HEK293 (cell line): ENCODE measurements around the gene POLR1G.

Source experiments
- CTCF ChIA-PET: fragments of 350-600 bp; formaldehyde crosslinking; extraction: SDS; loops from one replicate; lab custom pipeline; 2021; ENCODE audit warnings: antibody characterized with exemption; lab: Yijun Ruan, JAX
- POLR2A ChIA-PET: fragments of 300-600 bp; formaldehyde crosslinking; extraction: SDS; loops from one replicate; lab custom pipeline; 2020; ENCODE audit warnings: antibody characterized with exemption, inconsistent platforms; lab: Yijun Ruan, JAX
- H3K27ac ChIP-seq: fragments of 200-500 bp; sonication (Bioruptor generic); 2 replicates; pipeline ENCODE4 v1.5.1; 2014; ENCODE audit warnings: low read depth, low read length, control low read depth, inconsistent platforms; ENCODE audit errors: extremely low read depth
- H3K36me3 ChIP-seq, 2 experiments: fragments of 200-500 bp in 1 of 2; sonication (Bioruptor generic) in 1 of 2; 1 replicate in 1 of 2; 2 replicates in 1 of 2; pipeline ENCODE4 v1.5.1; 2014 to 2017; ENCODE audit warnings: inconsistent platforms in 2 of 2, low read length in 2 of 2; ENCODE audit not compliant: control insufficient read depth in 2 of 2, insufficient read depth in 1 of 2
- H3K4me1 ChIP-seq: fragments of 200-500 bp; sonication (Bioruptor generic); 2 replicates; pipeline ENCODE4 v1.5.1; 2014; ENCODE audit warnings: mild to moderate bottlenecking, low read length, inconsistent platforms; ENCODE audit not compliant: control insufficient read depth, insufficient read depth
- H3K4me3 ChIP-seq: 2 replicates; pipeline ENCODE4 v1.5.1; 2011; ENCODE audit warnings: low read depth, mild to moderate bottlenecking, control low read depth, low read length, moderate library complexity
- H3K9me3 ChIP-seq: fragments of 200-500 bp; sonication (Bioruptor generic); 2 replicates; pipeline ENCODE4 v1.5.1; 2014; ENCODE audit warnings: low read depth, low read length, inconsistent platforms; ENCODE audit not compliant: control insufficient read depth, insufficient read depth
- EGR2 ChIP-seq: fragments of 450-650 bp; formaldehyde crosslinking; IDR thresholded peaks from 2 replicates; pipeline ENCODE4 v1.5.1; 2016; ENCODE audit warnings: low read depth, missing biosample characterization, missing genetic modification characterization
- KLF1 ChIP-seq: fragments of 450-650 bp; formaldehyde crosslinking; IDR thresholded peaks from 2 replicates; pipeline ENCODE4 v1.5.1; 2016; ENCODE audit warnings: missing biosample characterization, missing genetic modification characterization
- ZFHX2 ChIP-seq: fragments of 450-650 bp; formaldehyde crosslinking; conservative IDR thresholded peaks from 2 replicates; pipeline ENCODE4 v1.5.1; 2016; ENCODE audit warnings: missing biosample characterization, missing genetic modification characterization
- ZNF132 ChIP-seq: fragments of 450-650 bp; formaldehyde crosslinking; IDR thresholded peaks from 2 replicates; pipeline ENCODE4 v1.5.1; 2017; ENCODE audit warnings: missing biosample characterization, missing genetic modification characterization, borderline replicate concordance
- ZNF16 ChIP-seq: fragments of 450-650 bp; formaldehyde crosslinking; IDR thresholded peaks from 2 replicates; pipeline ENCODE4 v1.5.1; 2016; ENCODE audit warnings: low read depth, missing biosample characterization, missing genetic modification characterization
- ZNF24 ChIP-seq: fragments of 450-650 bp; formaldehyde crosslinking; IDR thresholded peaks from 2 replicates; pipeline ENCODE4 v1.5.1; 2016; ENCODE audit warnings: missing biosample characterization, missing genetic modification characterization
- ZNF335 ChIP-seq: fragments of 450-650 bp; formaldehyde crosslinking; conservative IDR thresholded peaks from 2 replicates; pipeline ENCODE4 v1.5.1; 2016; ENCODE audit warnings: missing biosample characterization, missing genetic modification characterization
- ZNF404 ChIP-seq: fragments of 450-650 bp; formaldehyde crosslinking; IDR thresholded peaks from 2 replicates; pipeline ENCODE4 v1.5.1; 2017; ENCODE audit warnings: missing biosample characterization, missing genetic modification characterization
- ZNF488 ChIP-seq: fragments of 450-650 bp; formaldehyde crosslinking; IDR thresholded peaks from 2 replicates; pipeline ENCODE4 v1.5.1; 2016; ENCODE audit warnings: missing biosample characterization, missing genetic modification characterization
- ZNF510 ChIP-seq: fragments of 450-650 bp; formaldehyde crosslinking; IDR thresholded peaks from 2 replicates; pipeline ENCODE4 v1.5.1; 2018; ENCODE audit warnings: mild to moderate bottlenecking, missing genetic modification characterization, missing biosample characterization; ENCODE audit not compliant: insufficient replicate concordance
- ZNF513 ChIP-seq: fragments of 450-650 bp; IDR thresholded peaks from 2 replicates; pipeline ENCODE4 v1.5.1; 2018; ENCODE audit warnings: missing biosample characterization, missing genetic modification characterization
- ZNF514 ChIP-seq: fragments of 450-650 bp; formaldehyde crosslinking; IDR thresholded peaks from 2 replicates; pipeline ENCODE4 v1.5.1; 2016; ENCODE audit warnings: missing biosample characterization, missing genetic modification characterization
- ZNF571 ChIP-seq: fragments of 450-650 bp; formaldehyde crosslinking; IDR thresholded peaks from 2 replicates; pipeline ENCODE4 v1.5.0; 2017; ENCODE audit warnings: missing biosample characterization, missing genetic modification characterization
- ZNF623 ChIP-seq: fragments of 450-650 bp; formaldehyde crosslinking; IDR thresholded peaks from 2 replicates; pipeline ENCODE4 v1.5.1; 2016; ENCODE audit warnings: missing biosample characterization, missing genetic modification characterization
- ZNF664 ChIP-seq: fragments of 450-650 bp; formaldehyde crosslinking; IDR thresholded peaks from 2 replicates; pipeline ENCODE4 v1.5.1; 2016; ENCODE audit warnings: missing biosample characterization, missing genetic modification characterization
- ZNF701 ChIP-seq: fragments of 450-650 bp; formaldehyde crosslinking; IDR thresholded peaks from 2 replicates; pipeline ENCODE4 v1.5.1; 2016; ENCODE audit warnings: missing biosample characterization, missing genetic modification characterization
- ZNF777 ChIP-seq: fragments of 450-650 bp; formaldehyde crosslinking; IDR thresholded peaks from 2 replicates; pipeline ENCODE4 v1.5.1; 2017; ENCODE audit warnings: missing biosample characterization, missing genetic modification characterization, borderline replicate concordance
- ZSCAN18 ChIP-seq: fragments of 450-650 bp; formaldehyde crosslinking; IDR thresholded peaks from 2 replicates; pipeline ENCODE4 v1.5.1; 2016; ENCODE audit warnings: missing biosample characterization, missing genetic modification characterization
- TF ChIP-seq, protein P1 (sequence below): fragments of 450-650 bp; formaldehyde crosslinking; IDR thresholded peaks from 2 replicates; pipeline ENCODE4 v1.5.1; 2016; ENCODE audit warnings: missing biosample characterization, missing genetic modification characterization

Gene POLR1G

DNA sequence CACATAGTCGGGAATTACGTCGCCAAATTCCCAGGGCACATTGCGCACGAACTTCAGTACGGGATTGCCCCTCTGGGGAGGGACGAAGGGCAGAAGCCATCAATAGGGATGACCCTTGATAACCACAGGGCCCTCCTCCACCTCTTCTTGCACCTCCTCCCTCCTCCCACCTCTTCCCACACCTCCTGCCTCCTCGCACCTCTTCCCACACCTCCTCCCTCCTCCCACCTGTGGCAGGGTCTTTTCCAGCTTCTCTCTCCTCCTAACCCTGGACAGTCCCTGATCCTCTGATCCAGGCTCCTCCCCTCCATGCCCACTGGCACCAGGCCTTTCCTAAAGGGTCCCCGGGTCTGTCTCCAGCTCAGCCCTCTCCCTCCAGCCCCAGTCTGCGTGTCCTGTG, 13.9 kb downstream of the POLR1G start (continued):
- no peak for TF ChIP-seq ZNF16
- TF ChIP-seq ZNF404, result no peak
- TF ChIP-seq KLF1 (tag by site-specific recombination), result no peak
- TF ChIP-seq ZNF510, result no peak
- no peak for TF ChIP-seq ZNF514 (tag by site-specific recombination)
- TF ChIP-seq, all 188 proteins: peak for 6

DNA sequence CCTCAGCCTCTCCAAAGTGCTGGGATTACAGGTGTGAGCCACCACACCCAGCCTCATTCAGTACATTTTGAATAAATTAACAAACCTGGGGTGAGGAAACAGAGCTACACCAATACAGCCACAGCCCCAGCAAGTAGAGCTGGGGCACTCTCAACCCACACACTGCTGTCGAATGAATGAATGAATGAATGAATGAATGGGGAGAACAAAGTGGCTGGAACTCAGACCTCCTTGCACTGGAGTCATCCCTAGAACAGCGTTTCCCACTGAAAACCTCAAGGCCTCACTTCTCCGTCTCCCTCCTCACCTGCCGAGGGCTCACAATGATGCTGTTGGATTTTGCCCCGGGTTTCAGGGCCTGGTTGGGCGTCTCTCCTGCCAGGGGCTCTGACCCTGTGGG, 14.4 kb downstream of the POLR1G start:
- H3K4me1 ChIP-seq, result peaks cover 10% of the 10 kb centered on the region; the same call in 1 of the 2 replicates
- no peak overlapping the region for H3K4me3 ChIP-seq
- H3K27ac ChIP-seq, result no peak overlapping the region
- TF ChIP-seq ZNF24 (tag by site-specific recombination) (peak; percentile 61; the same call in 1 of the 2 replicates), ZNF664 (no peak), ZSCAN18 (no peak)
- H3K9me3 ChIP-seq, result no peaks in the 10 kb centered on the region
- ChIA-PET POLR2A (interaction anchor here (0.6 kb wide), 1 partner anchor 17 kb away, joined by 4 read pairs; no protein-coding TSS in a partner anchor), CTCF (no interaction called here)
- H3K36me3 ChIP-seq, result peaks cover 21 to 36% of the 10 kb centered on the region in 2 experiments; a peak in 2 of 3 replicates

DNA sequence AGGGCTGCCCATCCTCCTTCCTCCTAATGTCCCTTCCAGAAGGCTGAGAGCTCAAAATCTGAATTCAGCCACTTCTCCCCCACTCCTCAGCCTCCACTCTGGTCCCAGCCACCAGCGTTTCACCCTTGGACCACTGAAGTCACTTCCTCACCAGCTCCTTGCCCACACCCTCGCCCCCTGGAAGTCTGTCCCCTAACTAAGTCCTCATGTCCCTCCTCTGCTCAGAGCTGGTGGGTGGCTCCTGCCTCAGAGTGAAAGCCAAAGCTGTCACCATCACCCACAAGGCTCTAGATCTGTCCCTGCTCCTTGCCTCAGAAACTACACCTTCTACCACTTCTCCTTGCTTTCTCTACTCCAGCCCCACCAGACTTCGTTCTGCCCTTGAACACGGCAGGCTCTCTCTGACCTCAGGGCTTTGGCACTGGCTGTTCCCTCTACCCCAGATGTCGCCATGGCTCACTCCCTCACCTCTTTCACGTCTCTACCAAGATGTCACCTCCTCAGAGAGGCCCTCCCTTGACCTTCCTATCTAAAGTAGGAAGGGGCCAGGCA, 15.6 kb downstream of the POLR1G start:
- TF ChIP-seq ZNF513 (tag by site-specific recombination) (no peak), ZNF571 (tag by site-specific recombination) (no peak), EGR2 (tag by site-specific recombination) (peak; percentile 88), ZNF335 (no peak), ZNF701 (tag by site-specific recombination) (no peak), ZNF132 (no peak), ZNF777 (tag by site-specific recombination) (no peak), ZNF488 (tag by site-specific recombination) (no peak), ZFHX2 (tag by site-specific recombination) (peak; percentile 65), ZNF623 (peak; percentile 58)
- TF ChIP-seq, protein P1, sequence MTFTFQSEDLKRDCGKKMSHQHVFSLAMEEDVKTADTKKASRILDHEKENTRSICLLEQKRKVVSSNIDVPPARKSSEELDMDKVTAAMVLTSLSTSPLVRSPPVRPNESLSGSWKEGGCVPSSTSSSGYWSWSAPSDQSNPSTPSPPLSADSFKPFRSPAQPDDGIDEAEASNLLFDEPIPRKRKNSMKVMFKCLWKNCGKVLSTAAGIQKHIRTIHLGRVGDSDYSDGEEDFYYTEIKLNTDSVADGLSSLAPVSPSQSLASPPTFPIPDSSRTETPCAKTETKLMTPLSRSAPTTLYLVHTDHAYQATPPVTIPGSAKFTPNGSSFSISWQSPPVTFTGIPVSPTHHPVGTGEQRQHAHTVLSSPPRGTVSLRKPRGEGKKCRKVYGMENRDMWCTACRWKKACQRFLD, result no peak
- H3K4me3 ChIP-seq, result no peak overlapping the region
- H3K36me3 ChIP-seq, result peaks cover 16 to 30% of the 10 kb centered on the region in 2 experiments; a peak in 2 of 3 replicates
- no peak overlapping the region for H3K27ac ChIP-seq
- H3K4me1 ChIP-seq, result peaks cover 10% of the 10 kb centered on the region; the same call in 1 of the 2 replicates
- ChIA-PET CTCF (interaction anchor here (0.5 to 1.1 kb wide), 3 partner anchors 18 to 84 kb away, joined by 3 read pairs; no protein-coding TSS in a partner anchor), POLR2A (interaction anchor here (0.7 to 0.9 kb wide), 2 partner anchors 19 to 32 kb away, joined by 5 read pairs; no protein-coding TSS in a partner anchor)
- no peaks in the 10 kb centered on the region for H3K9me3 ChIP-seq
